Measurements from ENCODE around the gene USP32. TPM values are rescaled to one million over a fixed set of nuclear protein-coding genes. Genes with fewer than 3 reads are reported as not detected.
"Not testable (repeated sequence)": the region's sequence is repeated elsewhere in the genome, so short reads cannot be mapped to it uniquely, and the experiment has no call there.

Gene USP32
- total RNA-seq, 1 experiment from 2014 or later = 103 TPM

- TF ChIP-seq SMAD4 (CRISPR knock-in tag; IDR thresholded peaks at IDR 0.05) (no peak), TEAD4 (CRISPR knock-in tag; IDR thresholded peaks at IDR 0.05) (no peak), AFF4 (CRISPR knock-in tag; IDR thresholded peaks at IDR 0.05; ENCODE audit: borderline replicate concordance) (no peak), NR1H2 (CRISPR knock-in tag; IDR thresholded peaks at IDR 0.05) (no peak), FOXP4 (CRISPR knock-in tag; IDR thresholded peaks at IDR 0.05) (no peak), NR2C2 (CRISPR knock-in tag; IDR thresholded peaks at IDR 0.05) (no peak), NFE2L1 (CRISPR knock-in tag; IDR thresholded peaks at IDR 0.05) (no peak), CDX4 (CRISPR knock-in tag; IDR thresholded peaks at IDR 0.05; ENCODE audit: borderline replicate concordance) (no peak), CBFB (CRISPR knock-in tag; IDR thresholded peaks at IDR 0.05; ENCODE audit: low read depth) (no peak), NR3C1 (CRISPR knock-in tag; conservative IDR thresholded peaks at IDR 0.05; ENCODE audit: low read depth) (no peak)
- no peaks in the 10 kb centered on the region for H3K27me3 Mint-ChIP-seq (ENCODE audit: low read depth)
- no peak for DNase-seq (ENCODE audit: low spot score)
- CTCF ChIA-PET = interaction anchor here (0.9 to 1.0 kb wide), 2 partner anchors 8 to 38 kb away, joined by 3 read pairs; partner anchors contain the start of gene USP32
- no peak for ATAC-seq
- H3K9me3 Mint-ChIP-seq = no peaks in the 10 kb centered on the region
- H3K4me3 Mint-ChIP-seq = peak overlapping the region; percentile 8
- H3K27ac Mint-ChIP-seq = peak overlapping the region; percentile 95
- 0 out of 2 replicates have a peak, but pooled peaks cover 3% of the 10 kb centered on the region for H3K36me3 Mint-ChIP-seq
- peaks cover 70% of the 10 kb centered on the region for H3K4me1 Mint-ChIP-seq
- POLR2A ChIA-PET = interaction anchor here (0.7 to 0.9 kb wide), 2 partner anchors 11 to 25 kb away, joined by 3 to 12 read pairs; no protein-coding TSS in a partner anchor
Measured at GRCh38 chr17:60383379-60383778, 8.6 kb downstream of the USP32 start.

GRCh38 chr17:60381958-60382357, 10.0 kb downstream of the USP32 start:
- Mint-ChIP-seq H3K36me3 (peaks cover 6% of the 10 kb centered on the region; the same call in 1 of the 2 replicates), H3K4me1 (peaks cover 58% of the 10 kb centered on the region), H3K27ac (peak overlapping the region; percentile 47), H3K27me3 (ENCODE audit: low read depth) (no peaks in the 10 kb centered on the region), H3K9me3 (no peaks in the 10 kb centered on the region), H3K4me3 (no peak overlapping the region)
- DNase-seq (ENCODE audit: low spot score) (no peak), ATAC-seq (no peak)
- CTCF ChIA-PET = no interaction called here
- TF ChIP-seq ZNF671 (CRISPR knock-in tag; IDR thresholded peaks at IDR 0.05) = no peak
- TF ChIP-seq ZNF423 (CRISPR knock-in tag; IDR thresholded peaks at IDR 0.05) = no peak
- no peak for TF ChIP-seq RORB (CRISPR knock-in tag; IDR thresholded peaks at IDR 0.05)
- TF ChIP-seq PRDM15 (CRISPR knock-in tag; IDR thresholded peaks at IDR 0.05) = no peak
- no peak for TF ChIP-seq ZBTB43 (CRISPR knock-in tag; IDR thresholded peaks at IDR 0.05)
- no peak for TF ChIP-seq CTCF (IDR thresholded peaks at IDR 0.05)
- TF ChIP-seq GRHL2 (CRISPR knock-in tag; IDR thresholded peaks at IDR 0.05; ENCODE audit: insufficient replicate concordance, severe bottlenecking) = no peak
- TF ChIP-seq JUN (CRISPR knock-in tag; IDR thresholded peaks at IDR 0.05) = no peak
- POLR2A ChIA-PET = no interaction called here

GRCh38 chr17:60379461-60379860, 12.5 kb downstream of the USP32 start:
- H3K4me1 Mint-ChIP-seq = peaks cover 34% of the 10 kb centered on the region
- ATAC-seq; H3K27me3 Mint-ChIP-seq (ENCODE audit: low read depth); H3K9me3 Mint-ChIP-seq; CTCF ChIA-PET; H3K4me3 Mint-ChIP-seq; POLR2A ChIA-PET; H3K27ac Mint-ChIP-seq; DNase-seq (ENCODE audit: low spot score): not testable (repeated sequence)
- peaks cover 10% of the 10 kb centered on the region for H3K36me3 Mint-ChIP-seq

Measured in WTC11 (cell line).